Progenitor cell of endocrine pancreas (in vitro differentiated cells): ENCODE measurements around the gene CHTF18. TPM values are rescaled to one million over a fixed set of nuclear protein-coding genes. Genes with fewer than 3 reads are reported as not detected.

Experiments used
- DNase-seq: peaks from one replicate; pipeline ENCODE4 v3.0.0; 2021; ENCODE audit warnings: low spot score; ENCODE audit not compliant: unreplicated experiment
- H3K27ac Mint-ChIP-seq: 2 replicates; pipeline ENCODE4 v1.8.0; 2021; ENCODE audit warnings: mild to moderate bottlenecking, moderate library complexity, mixed read lengths
- H3K27me3 Mint-ChIP-seq: 2 replicates; pipeline ENCODE4 v1.8.0; 2021; ENCODE audit warnings: mixed read lengths
- H3K36me3 Mint-ChIP-seq: 2 replicates; pipeline ENCODE4 v1.8.0; 2022; ENCODE audit warnings: mixed read lengths; ENCODE audit not compliant: insufficient read depth
- H3K4me1 Mint-ChIP-seq: 2 replicates; pipeline ENCODE4 v1.8.0; 2021; ENCODE audit warnings: low read depth, mixed read lengths
- H3K4me3 Mint-ChIP-seq: 2 replicates; pipeline ENCODE4 v1.8.0; 2021; ENCODE audit warnings: low read depth, mild to moderate bottlenecking, moderate library complexity, mixed read lengths
- H3K9me3 Mint-ChIP-seq: 2 replicates; pipeline ENCODE4 v1.8.0; 2021; ENCODE audit warnings: low read depth, mixed read lengths
- CTCF ChIP-seq: fragments of 200-600 bp; sonication (generic); IDR thresholded peaks from one replicate; pipeline ENCODE4 v1.5.0; 2021; ENCODE audit warnings: antibody characterized with exemption, mild to moderate bottlenecking; ENCODE audit not compliant: unreplicated experiment
- total RNA-seq: library from RNA; stranded (reverse); gene quantifications from 2 replicates; pipeline ENCODE4 v1.2.1, GENCODE V29; 2021

Gene CHTF18
- total RNA-seq, 1 donor from 2014 or later = 99.3 TPM

- DNase-seq = peak; percentile 60
- no peak overlapping the region for H3K4me3 Mint-ChIP-seq
- no peak overlapping the region for H3K27ac Mint-ChIP-seq
- peaks cover 31% of the 10 kb centered on the region for H3K27me3 Mint-ChIP-seq
- peak; percentile 84 for TF ChIP-seq CTCF
- peaks cover 6% of the 10 kb centered on the region for H3K36me3 Mint-ChIP-seq
- H3K9me3 Mint-ChIP-seq = peaks cover 3% of the 10 kb centered on the region
- no peaks in the 10 kb centered on the region for H3K4me1 Mint-ChIP-seq
These were observed 24.9 kb downstream of the CHTF18 start for GRCh38 chr16:813204-813915.

- no peak overlapping the region for H3K4me3 Mint-ChIP-seq
These were observed 25.5 kb downstream of the CHTF18 start for GRCh38 chr16:813916-814412.

GRCh38 chr16:814974-815373, 26.6 kb downstream of the CHTF18 start:
- TF ChIP-seq CTCF = no peak
- DNase-seq = no peak
- Mint-ChIP-seq H3K27ac (no peak overlapping the region), H3K4me1 (no peaks in the 10 kb centered on the region), H3K27me3 (peaks cover 21% of the 10 kb centered on the region), H3K9me3 (peaks cover 3% of the 10 kb centered on the region), H3K4me3 (no peak overlapping the region), H3K36me3 (peaks cover 3% of the 10 kb centered on the region)

More at GRCh38 chr16:813916-814412, 25.5 kb downstream of the CHTF18 start:
- H3K4me1 Mint-ChIP-seq = no peaks in the 10 kb centered on the region
- peaks cover 27% of the 10 kb centered on the region for H3K27me3 Mint-ChIP-seq
- H3K27ac Mint-ChIP-seq = no peak overlapping the region
- peaks cover 3% of the 10 kb centered on the region for H3K9me3 Mint-ChIP-seq
- no peak for DNase-seq
- H3K36me3 Mint-ChIP-seq = peaks cover 6% of the 10 kb centered on the region
- TF ChIP-seq CTCF = no peak

GRCh38 chr16:815861-816260, 27.4 kb downstream of the CHTF18 start:
- DNase-seq = no peak
- Mint-ChIP-seq H3K27ac (no peak overlapping the region), H3K4me3 (no peak overlapping the region), H3K4me1 (no peaks in the 10 kb centered on the region), H3K9me3 (peaks cover 3% of the 10 kb centered on the region), H3K36me3 (peaks cover 3% of the 10 kb centered on the region), H3K27me3 (peaks cover 21% of the 10 kb centered on the region)
- no peak for TF ChIP-seq CTCF

GRCh38 chr16:817001-817906, 28.8 kb downstream of the CHTF18 start:
- Mint-ChIP-seq H3K4me1 (no peaks in the 10 kb centered on the region), H3K4me3 (no peak overlapping the region), H3K27ac (no peak overlapping the region), H3K9me3 (peaks cover under 1% of the 10 kb centered on the region), H3K27me3 (peaks cover 18% of the 10 kb centered on the region), H3K36me3 (no peaks in the 10 kb centered on the region)
- TF ChIP-seq CTCF = no peak
- DNase-seq = no peak
